ENCODE data around the gene OLFM4. TPM values are rescaled to one million over a fixed set of nuclear protein-coding genes. Genes with fewer than 3 reads are reported as not detected.

OLFM4 gene
- total RNA-seq, 1 experiment from 2014 or later: not detected

DNA sequence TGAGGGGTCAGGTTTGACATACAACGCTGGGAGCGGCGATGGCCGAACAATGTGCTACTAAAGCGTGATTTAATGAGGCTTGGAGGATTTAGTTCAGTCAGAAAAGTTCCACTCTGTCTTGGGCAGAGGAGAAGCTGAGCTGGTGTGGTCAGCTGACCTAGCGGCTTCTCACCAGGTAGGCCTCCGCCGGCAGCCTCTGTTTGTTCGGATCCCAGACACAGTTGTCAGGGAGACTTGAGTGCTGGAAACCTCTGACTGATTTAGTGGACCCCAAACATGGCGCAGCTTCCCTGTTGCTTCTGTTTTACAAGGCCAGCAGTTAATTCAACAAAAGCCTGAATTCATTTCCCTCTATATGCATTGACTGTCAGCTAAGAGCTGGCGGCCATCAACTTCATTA is 36.5 kb upstream of the OLFM4 start:
- Histone ChIP-seq H3K4me3 (ENCODE audit: low read depth, low read length) (no peak overlapping the region), H3K36me3 (ENCODE audit: control insufficient read depth, insufficient read depth, low read length) (no peaks in the 10 kb centered on the region), H3K4me1 (no peaks in the 10 kb centered on the region), H3K9me3 (no peaks in the 10 kb centered on the region), H3K27me3 (replicated peaks; ENCODE audit: control insufficient read depth, insufficient read depth, low read length) (no peaks in the 10 kb centered on the region; the same call in 1 of the 2 replicates)
- intact Hi-C loops (cut with micrococcal nuclease; ENCODE audit: unreplicated experiment): no loop called here
- BruUV-seq (replicated peaks): no TSS peak
- H3K9me3 Mint-ChIP-seq (ENCODE audit: unreplicated experiment): no peaks in the 10 kb centered on the region
- CTCF ChIA-PET: no interaction called here
- DNase-seq: no peak
- no peak overlapping the region for H3K27ac Mint-ChIP-seq (ENCODE audit: unreplicated experiment)
- TF ChIP-seq, protein P1, sequence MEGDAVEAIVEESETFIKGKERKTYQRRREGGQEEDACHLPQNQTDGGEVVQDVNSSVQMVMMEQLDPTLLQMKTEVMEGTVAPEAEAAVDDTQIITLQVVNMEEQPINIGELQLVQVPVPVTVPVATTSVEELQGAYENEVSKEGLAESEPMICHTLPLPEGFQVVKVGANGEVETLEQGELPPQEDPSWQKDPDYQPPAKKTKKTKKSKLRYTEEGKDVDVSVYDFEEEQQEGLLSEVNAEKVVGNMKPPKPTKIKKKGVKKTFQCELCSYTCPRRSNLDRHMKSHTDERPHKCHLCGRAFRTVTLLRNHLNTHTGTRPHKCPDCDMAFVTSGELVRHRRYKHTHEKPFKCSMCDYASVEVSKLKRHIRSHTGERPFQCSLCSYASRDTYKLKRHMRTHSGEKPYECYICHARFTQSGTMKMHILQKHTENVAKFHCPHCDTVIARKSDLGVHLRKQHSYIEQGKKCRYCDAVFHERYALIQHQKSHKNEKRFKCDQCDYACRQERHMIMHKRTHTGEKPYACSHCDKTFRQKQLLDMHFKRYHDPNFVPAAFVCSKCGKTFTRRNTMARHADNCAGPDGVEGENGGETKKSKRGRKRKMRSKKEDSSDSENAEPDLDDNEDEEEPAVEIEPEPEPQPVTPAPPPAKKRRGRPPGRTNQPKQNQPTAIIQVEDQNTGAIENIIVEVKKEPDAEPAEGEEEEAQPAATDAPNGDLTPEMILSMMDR (IDR thresholded peaks at IDR 0.05; ENCODE audit: insufficient read depth in 1 of 2, low read depth in 1 of 2, low read length in 1 of 2, severe bottlenecking in 1 of 2, unreplicated experiment in 1 of 2): no peak
- POLR2A ChIA-PET: no interaction called here
- no peaks in the 10 kb centered on the region for H3K36me3 Mint-ChIP-seq (ENCODE audit: insufficient read depth, unreplicated experiment)
- H3K4me1 Mint-ChIP-seq (ENCODE audit: low read depth, unreplicated experiment): no peaks in the 10 kb centered on the region
- H3K4me3 Mint-ChIP-seq (ENCODE audit: unreplicated experiment): no peak overlapping the region
- peaks cover 8% of the 10 kb centered on the region for H3K27me3 Mint-ChIP-seq (ENCODE audit: insufficient read depth, unreplicated experiment)

DNA sequence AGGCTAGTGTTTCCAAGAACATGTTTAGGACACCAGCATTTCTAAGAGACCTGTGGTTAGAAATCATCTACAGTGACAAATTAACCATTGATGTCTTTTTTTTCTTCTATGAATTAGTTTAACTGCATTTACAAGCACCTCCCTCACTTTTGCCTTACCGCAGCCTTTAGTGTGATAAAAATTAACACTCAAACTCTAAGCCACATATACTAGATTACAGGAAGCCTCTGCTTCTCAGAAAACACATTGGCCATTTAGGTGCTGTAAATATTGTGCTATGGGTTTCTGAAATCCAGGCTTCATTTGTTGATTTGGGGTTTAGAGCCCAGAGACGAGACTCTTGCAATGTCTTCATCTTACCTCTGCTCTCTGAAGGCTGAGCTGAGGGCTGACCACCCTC is 34.6 kb upstream of the OLFM4 start:
- intact Hi-C loops (cut with micrococcal nuclease; ENCODE audit: unreplicated experiment): no loop called here
- Mint-ChIP-seq H3K27ac (ENCODE audit: unreplicated experiment) (no peak overlapping the region), H3K27me3 (ENCODE audit: insufficient read depth, unreplicated experiment) (peaks cover 7% of the 10 kb centered on the region), H3K4me1 (ENCODE audit: low read depth, unreplicated experiment) (no peaks in the 10 kb centered on the region), H3K4me3 (ENCODE audit: unreplicated experiment) (no peak overlapping the region), H3K9me3 (ENCODE audit: unreplicated experiment) (no peaks in the 10 kb centered on the region), H3K36me3 (ENCODE audit: insufficient read depth, unreplicated experiment) (no peaks in the 10 kb centered on the region)
- POLR2A ChIA-PET: no interaction called here
- no peak for DNase-seq
- TF ChIP-seq, protein P1 (IDR thresholded peaks at IDR 0.05; ENCODE audit: insufficient read depth in 1 of 2, low read depth in 1 of 2, low read length in 1 of 2, severe bottlenecking in 1 of 2, unreplicated experiment in 1 of 2): no peak
- CTCF ChIA-PET: interaction anchor here (1.3 kb wide), 1 partner anchor 26 kb away, joined by 3 read pairs; no protein-coding TSS in a partner anchor
- Histone ChIP-seq H3K36me3 (ENCODE audit: control insufficient read depth, insufficient read depth, low read length) (no peaks in the 10 kb centered on the region), H3K4me3 (ENCODE audit: low read depth, low read length) (no peak overlapping the region), H3K27me3 (replicated peaks; ENCODE audit: control insufficient read depth, insufficient read depth, low read length) (no peaks in the 10 kb centered on the region; the same call in 1 of the 2 replicates), H3K9me3 (no peaks in the 10 kb centered on the region), H3K4me1 (no peaks in the 10 kb centered on the region)
- BruUV-seq (replicated peaks): no TSS peak

DNA sequence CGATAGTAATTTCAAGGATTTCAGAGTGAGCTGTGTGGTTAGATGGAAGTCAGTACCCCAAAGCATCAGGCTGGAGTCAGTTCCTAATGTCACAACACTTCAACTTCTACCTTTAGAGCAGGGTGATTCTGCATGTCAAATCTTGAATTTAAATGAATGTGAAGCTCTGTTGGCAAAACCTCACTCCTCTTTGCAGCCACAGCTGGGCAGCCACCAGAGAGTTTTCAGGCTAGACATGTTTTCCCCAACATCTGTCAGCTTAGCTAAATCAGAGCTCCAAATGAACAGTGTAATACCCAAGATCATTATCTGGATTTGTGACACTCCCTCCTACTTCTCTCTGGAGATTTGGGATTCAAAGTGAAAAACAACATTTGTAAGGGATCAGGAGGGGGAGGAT is 33.7 kb upstream of the OLFM4 start:
- no peak overlapping the region for H3K27ac Mint-ChIP-seq (ENCODE audit: unreplicated experiment)
- no peak overlapping the region for H3K4me3 Mint-ChIP-seq (ENCODE audit: unreplicated experiment)
- no peaks in the 10 kb centered on the region for H3K9me3 Mint-ChIP-seq (ENCODE audit: unreplicated experiment)
- Histone ChIP-seq H3K36me3 (ENCODE audit: control insufficient read depth, insufficient read depth, low read length) (no peaks in the 10 kb centered on the region), H3K4me1 (no peaks in the 10 kb centered on the region), H3K4me3 (ENCODE audit: low read depth, low read length) (no peak overlapping the region), H3K27me3 (replicated peaks; ENCODE audit: control insufficient read depth, insufficient read depth, low read length) (no peaks in the 10 kb centered on the region; the same call in 1 of the 2 replicates), H3K9me3 (no peaks in the 10 kb centered on the region)
- POLR2A ChIA-PET: no interaction called here
- H3K4me1 Mint-ChIP-seq (ENCODE audit: low read depth, unreplicated experiment): no peaks in the 10 kb centered on the region
- TF ChIP-seq, protein P1 (IDR thresholded peaks at IDR 0.05; ENCODE audit: insufficient read depth in 1 of 2, low read depth in 1 of 2, low read length in 1 of 2, severe bottlenecking in 1 of 2, unreplicated experiment in 1 of 2): no peak
- CTCF ChIA-PET: interaction anchor here (1.3 kb wide), 1 partner anchor 27 kb away, joined by 3 read pairs; no protein-coding TSS in a partner anchor
- no peak for DNase-seq
- BruUV-seq (replicated peaks): no TSS peak
- H3K36me3 Mint-ChIP-seq (ENCODE audit: insufficient read depth, unreplicated experiment): no peaks in the 10 kb centered on the region
- intact Hi-C loops (cut with micrococcal nuclease; ENCODE audit: unreplicated experiment): no loop called here
- H3K27me3 Mint-ChIP-seq (ENCODE audit: insufficient read depth, unreplicated experiment): peaks cover 5% of the 10 kb centered on the region

Data from Caco-2 (cell line).